Activated B cell treated with CpG ODN at 0.5 μM for 24 hours (primary cell): Measurements from ENCODE around the gene FRZB. TPM values are rescaled to one million over a fixed set of nuclear protein-coding genes. Genes with fewer than 3 reads are reported as not detected.

Source experiments
- ATAC-seq: fragments of 200-7000 bp; cut with Tn5 transposase; one replicate; pipeline ENCODE4 v1.10.0; 2021; ENCODE audit warnings: low read depth, mild to moderate bottlenecking, moderate library complexity
- CTCF ChIA-PET: fragments of 350-600 bp; sonication (Branson Sonifier 250); formaldehyde crosslinking; loops from one replicate; lab custom pipeline; 2021; ENCODE audit warnings: antibody characterized with exemption; lab: Charles Lee
- POLR2A ChIA-PET: fragments of 350-600 bp; sonication (Branson Sonifier 250); formaldehyde crosslinking; loops from one replicate; lab custom pipeline; 2021; ENCODE audit warnings: antibody characterized with exemption; lab: Charles Lee
- DNase-seq: peaks from one replicate; pipeline ENCODE4 v3.0.0; 2022
- H3K27ac Mint-ChIP-seq: one replicate; pipeline ENCODE4 v1.8.0; 2020; ENCODE audit warnings: mixed read lengths
- H3K27me3 Mint-ChIP-seq: one replicate; pipeline ENCODE4 v1.8.0; 2021; ENCODE audit warnings: mixed read lengths
- H3K36me3 Mint-ChIP-seq: one replicate; pipeline ENCODE4 v1.8.0; 2021; ENCODE audit warnings: low read depth, mixed read lengths
- H3K4me1 Mint-ChIP-seq: one replicate; pipeline ENCODE4 v1.8.0; 2021; ENCODE audit warnings: mixed read lengths
- H3K4me3 Mint-ChIP-seq: one replicate; pipeline ENCODE4 v1.8.0; 2020; ENCODE audit warnings: mild to moderate bottlenecking, mixed read lengths
- H3K9me3 Mint-ChIP-seq: one replicate; pipeline ENCODE4 v1.8.0; 2020; ENCODE audit warnings: mixed read lengths
- CTCF ChIP-seq: fragments of 200-600 bp; IDR thresholded peaks from one replicate; pipeline ENCODE4 v1.8.0; 2022; ENCODE audit warnings: antibody characterized with exemption, mild to moderate bottlenecking
- intact Hi-C: fragments of 100-400 bp; cut with micrococcal nuclease; formaldehyde crosslinking; loops from one replicate; pipeline ENCODE4 v1.15.1; 2024
- total RNA-seq: library from RNA; stranded (reverse); gene quantifications from 2 replicates; pipeline ENCODE4 v1.2.3, GENCODE V29; 2022

The FRZB gene
- 0.22 TPM in 1 of 2 replicates, not detected in the other for total RNA-seq

GRCh38 chr2:182866461-182867406, at the start of gene FRZB:
Gene FRZB (minus strand): TSS chr2:182866637. CDS start chr2:182866552, 85 bp downstream.
- no peak for TF ChIP-seq CTCF
- POLR2A ChIA-PET = no interaction called here
- Mint-ChIP-seq H3K4me3 (peak within 1 kb of the TSS; percentile 73), H3K9me3 (no peaks in the 10 kb centered on the region), H3K36me3 (no peaks in the 10 kb centered on the region), H3K27me3 (peaks cover 55% of the 10 kb centered on the region), H3K4me1 (peaks cover 24% of the 10 kb centered on the region), H3K27ac (no peak within 1 kb of the TSS)
- ATAC-seq = no peak
- CTCF ChIA-PET = no interaction called here
- intact Hi-C loops = no loop called here
- DNase-seq = no peak

- intact Hi-C loops = no loop called here
- no peaks in the 10 kb centered on the region for H3K36me3 Mint-ChIP-seq
- no peak for TF ChIP-seq CTCF
- H3K4me1 Mint-ChIP-seq = no peaks in the 10 kb centered on the region
- ATAC-seq (no peak), DNase-seq (no peak)
- no peaks in the 10 kb centered on the region for H3K9me3 Mint-ChIP-seq
- H3K4me3 Mint-ChIP-seq = no peak overlapping the region
- H3K27ac Mint-ChIP-seq = no peak overlapping the region
- H3K27me3 Mint-ChIP-seq = no peaks in the 10 kb centered on the region
- POLR2A ChIA-PET = no interaction called here
- CTCF ChIA-PET = no interaction called here
These were observed 49.2 kb upstream of the FRZB start for GRCh38 chr2:182915369-182916326.

DNA sequence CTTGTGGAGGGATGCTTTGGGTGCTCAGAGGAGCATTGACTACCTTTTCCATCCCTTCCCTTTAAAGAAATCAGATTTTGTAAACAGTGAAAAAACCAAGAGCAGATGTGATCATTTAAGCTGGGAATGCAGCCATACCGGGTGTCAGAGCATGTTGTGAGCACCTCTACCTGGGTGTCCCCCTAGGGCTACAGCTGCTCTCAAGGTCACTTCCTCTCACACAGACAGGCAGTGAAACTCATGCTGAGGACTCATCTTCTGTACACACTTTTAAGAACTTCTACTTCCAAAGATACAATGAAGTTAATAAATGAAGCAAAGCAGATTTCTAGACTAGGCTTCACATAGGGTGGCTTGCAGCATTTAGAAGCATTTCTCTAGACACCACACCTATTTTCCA, 48.4 kb upstream of the FRZB start:
- no peak overlapping the region for H3K4me3 Mint-ChIP-seq
- ATAC-seq = no peak
- H3K27ac Mint-ChIP-seq = no peak overlapping the region
- H3K27me3 Mint-ChIP-seq = no peaks in the 10 kb centered on the region
- intact Hi-C loops = no loop called here
- TF ChIP-seq CTCF = no peak
- H3K4me1 Mint-ChIP-seq = no peaks in the 10 kb centered on the region
- no peak for DNase-seq
- H3K36me3 Mint-ChIP-seq = no peaks in the 10 kb centered on the region
- POLR2A ChIA-PET = no interaction called here
- CTCF ChIA-PET = no interaction called here
- H3K9me3 Mint-ChIP-seq = no peaks in the 10 kb centered on the region

DNA sequence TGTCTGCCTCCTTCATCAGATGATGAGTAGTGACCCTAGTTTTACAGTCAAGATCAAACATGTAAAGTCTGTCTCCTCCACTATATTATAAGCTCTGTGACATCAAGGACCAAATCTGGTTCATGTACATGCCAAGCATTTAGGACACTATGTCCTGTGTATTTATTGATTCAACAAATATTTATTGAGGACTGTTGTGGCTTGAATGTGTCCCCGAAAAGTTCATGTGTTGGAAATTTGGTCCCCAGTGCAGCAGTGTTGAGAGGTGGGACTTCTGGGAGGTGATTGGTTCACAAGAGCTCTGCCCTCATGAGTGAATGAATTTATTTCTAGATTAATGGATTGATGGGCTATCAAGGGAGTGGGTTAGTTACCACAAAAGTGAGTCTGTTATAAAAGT, 46.6 kb upstream of the FRZB start:
- TF ChIP-seq CTCF = no peak
- ChIA-PET CTCF (no interaction called here), POLR2A (no interaction called here)
- Mint-ChIP-seq H3K27me3 (no peaks in the 10 kb centered on the region), H3K4me1 (no peaks in the 10 kb centered on the region), H3K36me3 (no peaks in the 10 kb centered on the region), H3K27ac (no peak overlapping the region), H3K9me3 (no peaks in the 10 kb centered on the region), H3K4me3 (no peak overlapping the region)
- intact Hi-C loops = no loop called here
- ATAC-seq (no peak), DNase-seq (no peak)

DNA sequence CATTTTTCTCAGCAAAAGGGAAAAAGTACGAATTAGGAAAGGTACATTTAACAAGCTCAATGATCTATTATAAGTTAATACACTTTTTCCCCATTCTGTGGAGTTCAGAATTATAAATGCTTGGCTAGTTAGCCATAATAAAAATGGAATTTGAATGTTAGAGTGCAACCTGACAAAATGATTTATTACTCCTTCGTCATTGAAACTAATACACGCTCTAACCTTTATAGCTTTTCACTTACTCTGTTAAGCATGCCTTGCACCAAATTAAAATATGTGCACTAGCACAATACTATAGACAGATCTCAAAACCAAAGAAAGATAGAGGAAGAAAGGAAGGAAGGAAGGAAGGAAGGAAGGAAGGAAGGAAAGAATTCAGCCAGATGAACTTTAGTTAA, 46.1 kb upstream of the FRZB start:
- no peak for TF ChIP-seq CTCF
- no peaks in the 10 kb centered on the region for H3K4me1 Mint-ChIP-seq
- intact Hi-C loops = no loop called here
- no peak overlapping the region for H3K4me3 Mint-ChIP-seq
- H3K9me3 Mint-ChIP-seq = no peaks in the 10 kb centered on the region
- ChIA-PET CTCF (no interaction called here), POLR2A (no interaction called here)
- H3K36me3 Mint-ChIP-seq = no peaks in the 10 kb centered on the region
- ATAC-seq (no peak), DNase-seq (no peak)
- no peaks in the 10 kb centered on the region for H3K27me3 Mint-ChIP-seq
- no peak overlapping the region for H3K27ac Mint-ChIP-seq
